Measurements from ENCODE around the gene USP1.

USP1 gene

GRCh38 chr1:62401034-62401760, 35.7 kb upstream of the USP1 start:
- DNase-seq (ENCODE audit: insufficient read length), result no peak
- no peak for TF ChIP-seq POLR2AphosphoS5 (IDR thresholded peaks at IDR 0.05; ENCODE audit: low read depth, low read length)
- TF ChIP-seq TAF1 (IDR thresholded peaks at IDR 0.05; ENCODE audit: borderline replicate concordance, low read depth, low read length), result no peak
- TF ChIP-seq POLR2A (IDR thresholded peaks at IDR 0.05; ENCODE audit: low read depth, low read length), result no peak
- no peak for FAIRE-seq

- DNase-seq (ENCODE audit: insufficient read length) (no peak), FAIRE-seq (no peak)
- no peak for TF ChIP-seq POLR2A (IDR thresholded peaks at IDR 0.05; ENCODE audit: low read depth, low read length)
- TF ChIP-seq TAF1 (IDR thresholded peaks at IDR 0.05; ENCODE audit: borderline replicate concordance, low read depth, low read length), result no peak
Measured at GRCh38 chr1:62405247-62405646, 31.6 kb upstream of the USP1 start.

GRCh38 chr1:62406576-62406975, 30.3 kb upstream of the USP1 start:
- no peak for FAIRE-seq
- no peak for TF ChIP-seq POLR2A (IDR thresholded peaks at IDR 0.05; ENCODE audit: low read depth, low read length)
- no peak for DNase-seq (ENCODE audit: insufficient read length)

- FAIRE-seq (peak; percentile 33), DNase-seq (ENCODE audit: insufficient read length) (no peak)
- TF ChIP-seq POLR2AphosphoS5 (IDR thresholded peaks at IDR 0.05; ENCODE audit: low read depth, low read length) (no peak), TAF1 (IDR thresholded peaks at IDR 0.05; ENCODE audit: borderline replicate concordance, low read depth, low read length) (no peak), POLR2A (IDR thresholded peaks at IDR 0.05; ENCODE audit: low read depth, low read length) (no peak)
Measured at GRCh38 chr1:62407398-62408009, 29.3 kb upstream of the USP1 start.

GRCh38 chr1:62415687-62416086, 21.2 kb upstream of the USP1 start:
- TF ChIP-seq POLR2A (IDR thresholded peaks at IDR 0.05; ENCODE audit: low read depth, low read length), result no peak
- no peak for TF ChIP-seq TAF1 (IDR thresholded peaks at IDR 0.05; ENCODE audit: borderline replicate concordance, low read depth, low read length)
- no peak for TF ChIP-seq POLR2AphosphoS5 (IDR thresholded peaks at IDR 0.05; ENCODE audit: low read depth, low read length)
- DNase-seq (ENCODE audit: insufficient read length) (no peak), FAIRE-seq (no peak)

GRCh38 chr1:62417351-62417999, 19.4 kb upstream of the USP1 start:
- TF ChIP-seq POLR2A (IDR thresholded peaks at IDR 0.05; ENCODE audit: low read depth, low read length) (no peak), POLR2AphosphoS5 (IDR thresholded peaks at IDR 0.05; ENCODE audit: low read depth, low read length) (no peak), TAF1 (IDR thresholded peaks at IDR 0.05; ENCODE audit: borderline replicate concordance, low read depth, low read length) (no peak)
- FAIRE-seq (no peak), DNase-seq (ENCODE audit: insufficient read length) (no peak)

GRCh38 chr1:62420214-62420613, 16.6 kb upstream of the USP1 start:
- FAIRE-seq, result no peak
- DNase-seq (ENCODE audit: insufficient read length), result no peak
- TF ChIP-seq POLR2AphosphoS5 (IDR thresholded peaks at IDR 0.05; ENCODE audit: low read depth, low read length) (no peak), POLR2A (IDR thresholded peaks at IDR 0.05; ENCODE audit: low read depth, low read length) (no peak), TAF1 (IDR thresholded peaks at IDR 0.05; ENCODE audit: borderline replicate concordance, low read depth, low read length) (no peak)

- no peak for TF ChIP-seq POLR2A (IDR thresholded peaks at IDR 0.05; ENCODE audit: low read depth, low read length)
- no peak for TF ChIP-seq TAF1 (IDR thresholded peaks at IDR 0.05; ENCODE audit: borderline replicate concordance, low read depth, low read length)
- no peak for TF ChIP-seq POLR2AphosphoS5 (IDR thresholded peaks at IDR 0.05; ENCODE audit: low read depth, low read length)
- DNase-seq (ENCODE audit: insufficient read length) (no peak), FAIRE-seq (no peak)
Measured at GRCh38 chr1:62423580-62424242, 13.1 kb upstream of the USP1 start.

- DNase-seq (ENCODE audit: insufficient read length) (no peak), FAIRE-seq (no peak)
- no peak for TF ChIP-seq POLR2AphosphoS5 (IDR thresholded peaks at IDR 0.05; ENCODE audit: low read depth, low read length)
- no peak for TF ChIP-seq POLR2A (IDR thresholded peaks at IDR 0.05; ENCODE audit: low read depth, low read length)
- no peak for TF ChIP-seq TAF1 (IDR thresholded peaks at IDR 0.05; ENCODE audit: borderline replicate concordance, low read depth, low read length)
Measured at GRCh38 chr1:62424411-62424810, 12.4 kb upstream of the USP1 start.

GRCh38 chr1:62425041-62425440, 11.8 kb upstream of the USP1 start:
- no peak for FAIRE-seq
- no peak for DNase-seq (ENCODE audit: insufficient read length)
- TF ChIP-seq POLR2AphosphoS5 (IDR thresholded peaks at IDR 0.05; ENCODE audit: low read depth, low read length), result no peak

GRCh38 chr1:62426237-62426636, 10.6 kb upstream of the USP1 start:
- FAIRE-seq (no peak), DNase-seq (ENCODE audit: insufficient read length) (no peak)
- TF ChIP-seq POLR2A (IDR thresholded peaks at IDR 0.05; ENCODE audit: low read depth, low read length) (no peak), POLR2AphosphoS5 (IDR thresholded peaks at IDR 0.05; ENCODE audit: low read depth, low read length) (no peak), TAF1 (IDR thresholded peaks at IDR 0.05; ENCODE audit: borderline replicate concordance, low read depth, low read length) (no peak)

GRCh38 chr1:62426794-62427193, 10.1 kb upstream of the USP1 start:
- no peak for FAIRE-seq

More at GRCh38 chr1:62426794-62427193, 10.1 kb upstream of the USP1 start:
- DNase-seq (ENCODE audit: insufficient read length), result no peak
- TF ChIP-seq POLR2A (IDR thresholded peaks at IDR 0.05; ENCODE audit: low read depth, low read length) (no peak), TAF1 (IDR thresholded peaks at IDR 0.05; ENCODE audit: borderline replicate concordance, low read depth, low read length) (no peak), POLR2AphosphoS5 (IDR thresholded peaks at IDR 0.05; ENCODE audit: low read depth, low read length) (no peak)

Data from GM12892 (cell line).